Measurements from ENCODE around the gene OR5H2.

DNA sequence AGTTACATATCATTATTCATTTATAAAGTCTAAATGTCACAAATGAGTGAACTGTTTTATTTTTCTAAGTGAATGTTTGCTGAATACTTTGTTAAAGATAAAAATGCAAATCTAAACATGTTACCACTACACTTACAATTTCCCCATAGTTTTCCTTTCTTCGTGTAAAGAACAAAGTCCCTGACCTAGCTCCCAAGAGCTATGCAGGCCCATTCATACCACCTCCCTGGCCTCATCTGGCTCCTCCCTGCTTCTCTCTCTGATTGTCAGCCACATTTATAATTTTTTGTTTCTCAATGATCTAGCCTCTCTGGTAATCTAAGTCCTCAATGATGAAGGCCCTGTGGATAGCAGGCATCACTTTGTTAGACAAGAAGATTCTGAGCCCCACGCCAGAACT, 40.4 kb downstream of the OR5H2 start:
- TF ChIP-seq CTCF (IDR thresholded peaks at IDR 0.05) (no peak), POLR2A (IDR thresholded peaks at IDR 0.05) (no peak)
